Measurements from ENCODE around the gene ZSCAN2.
"Not testable (repeated sequence)": the region's sequence is repeated elsewhere in the genome, so short reads cannot be mapped to it uniquely, and the experiment has no call there.

Gene ZSCAN2

DNA sequence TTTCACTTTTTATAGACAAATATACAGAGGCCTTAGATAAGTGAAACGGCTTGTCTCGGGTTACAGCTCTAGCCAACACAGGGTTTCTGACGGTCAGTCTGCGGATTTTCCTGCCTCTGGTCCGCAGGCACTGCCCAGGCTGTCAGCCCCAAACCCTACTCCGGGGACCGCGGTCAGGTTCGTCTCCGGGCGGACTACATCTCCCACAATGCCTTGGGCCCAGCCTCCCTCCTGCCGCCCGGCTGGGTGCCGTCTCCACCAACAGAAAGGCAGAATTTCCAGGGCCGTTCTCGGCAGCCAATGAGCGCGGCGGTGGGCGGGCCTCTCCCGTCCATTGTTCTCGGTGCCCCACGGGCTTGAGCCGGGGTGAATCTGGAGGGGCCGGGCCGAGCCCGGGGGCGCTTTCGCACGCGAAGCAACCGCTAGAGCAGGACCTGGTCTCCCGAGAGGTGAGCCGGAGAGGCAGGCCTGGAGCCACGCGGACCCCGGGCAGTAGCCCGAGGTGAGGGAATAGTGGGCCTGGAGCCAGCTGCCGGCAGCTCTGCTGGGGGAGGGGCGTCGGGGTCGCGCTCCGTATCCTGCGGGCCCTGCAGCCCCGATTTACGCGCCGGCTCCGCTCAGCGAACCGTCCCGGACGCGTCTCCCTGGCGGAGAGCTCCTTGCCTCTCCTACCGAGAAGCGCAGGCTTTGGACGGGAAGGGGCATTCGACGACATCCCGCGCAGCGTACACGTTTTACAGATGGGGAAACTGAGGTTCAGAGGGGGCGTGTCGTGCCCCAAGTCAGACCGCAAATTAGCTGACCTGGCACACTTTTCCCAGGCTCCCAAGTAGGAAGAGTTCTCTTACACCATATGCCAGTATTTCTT lies at the start of gene ZSCAN2:
TSS of gene ZSCAN2 (plus strand) at position 323 of the 868 bp plus-strand sequence. CDS start 2,919 bp downstream, outside the sequence.
- peak within 1 kb of the TSS; percentile 79 for H3K4me3 ChIP-seq (ENCODE audit: low read depth, low read length)
- peak; percentile 85 for DNase-seq (ENCODE audit: low read depth)
- TF ChIP-seq, protein P1, sequence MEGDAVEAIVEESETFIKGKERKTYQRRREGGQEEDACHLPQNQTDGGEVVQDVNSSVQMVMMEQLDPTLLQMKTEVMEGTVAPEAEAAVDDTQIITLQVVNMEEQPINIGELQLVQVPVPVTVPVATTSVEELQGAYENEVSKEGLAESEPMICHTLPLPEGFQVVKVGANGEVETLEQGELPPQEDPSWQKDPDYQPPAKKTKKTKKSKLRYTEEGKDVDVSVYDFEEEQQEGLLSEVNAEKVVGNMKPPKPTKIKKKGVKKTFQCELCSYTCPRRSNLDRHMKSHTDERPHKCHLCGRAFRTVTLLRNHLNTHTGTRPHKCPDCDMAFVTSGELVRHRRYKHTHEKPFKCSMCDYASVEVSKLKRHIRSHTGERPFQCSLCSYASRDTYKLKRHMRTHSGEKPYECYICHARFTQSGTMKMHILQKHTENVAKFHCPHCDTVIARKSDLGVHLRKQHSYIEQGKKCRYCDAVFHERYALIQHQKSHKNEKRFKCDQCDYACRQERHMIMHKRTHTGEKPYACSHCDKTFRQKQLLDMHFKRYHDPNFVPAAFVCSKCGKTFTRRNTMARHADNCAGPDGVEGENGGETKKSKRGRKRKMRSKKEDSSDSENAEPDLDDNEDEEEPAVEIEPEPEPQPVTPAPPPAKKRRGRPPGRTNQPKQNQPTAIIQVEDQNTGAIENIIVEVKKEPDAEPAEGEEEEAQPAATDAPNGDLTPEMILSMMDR (IDR thresholded peaks at IDR 0.05; ENCODE audit: control insufficient read depth, extremely low read depth, insufficient read depth) = no peak

DNA sequence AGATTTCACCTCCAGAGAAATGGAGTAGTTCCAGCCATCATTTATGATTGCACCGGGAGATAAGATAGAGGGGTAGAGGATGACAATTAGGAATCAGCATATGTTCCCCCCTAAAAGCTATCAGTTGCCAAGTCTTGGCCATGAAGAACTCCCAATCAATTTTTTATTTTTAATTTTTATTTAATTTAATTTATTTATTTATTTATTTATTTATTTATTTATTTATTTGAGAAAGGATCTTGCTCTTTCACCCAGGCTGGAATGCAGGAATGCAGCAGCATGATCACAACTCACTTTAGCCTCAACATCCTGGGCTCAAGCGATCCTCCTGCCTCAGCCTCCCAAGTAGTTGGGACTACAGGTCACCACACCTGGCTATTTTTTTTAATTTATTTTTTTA lies 49.2 kb upstream of the ZSCAN2 start:
- DNase-seq (ENCODE audit: low read depth); H3K4me3 ChIP-seq (ENCODE audit: low read depth, low read length): not testable (repeated sequence)

DNA sequence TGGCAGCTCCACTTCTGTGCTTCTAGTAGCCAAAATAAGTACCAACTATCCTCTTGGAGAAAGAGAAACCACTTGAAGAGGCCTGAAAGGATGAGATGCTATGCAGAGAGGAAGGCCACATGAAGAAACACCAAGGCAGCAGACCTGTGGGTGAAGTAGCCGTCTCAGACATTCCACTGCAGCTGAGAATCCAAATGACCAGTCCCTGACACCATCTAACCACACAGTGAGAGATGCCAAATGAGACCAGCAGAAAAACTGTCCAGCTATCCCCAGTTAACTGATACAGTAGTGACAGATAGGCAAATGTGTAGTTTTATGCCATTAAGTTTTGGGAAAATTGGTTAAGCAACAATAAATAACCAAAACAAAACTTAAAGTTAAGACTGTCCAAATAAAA lies 47.9 kb upstream of the ZSCAN2 start:
- no peak overlapping the region for H3K4me3 ChIP-seq (ENCODE audit: low read depth, low read length)
- TF ChIP-seq, protein P1 (IDR thresholded peaks at IDR 0.05; ENCODE audit: control insufficient read depth, extremely low read depth, insufficient read depth) = no peak
- DNase-seq (ENCODE audit: low read depth) = no peak

DNA sequence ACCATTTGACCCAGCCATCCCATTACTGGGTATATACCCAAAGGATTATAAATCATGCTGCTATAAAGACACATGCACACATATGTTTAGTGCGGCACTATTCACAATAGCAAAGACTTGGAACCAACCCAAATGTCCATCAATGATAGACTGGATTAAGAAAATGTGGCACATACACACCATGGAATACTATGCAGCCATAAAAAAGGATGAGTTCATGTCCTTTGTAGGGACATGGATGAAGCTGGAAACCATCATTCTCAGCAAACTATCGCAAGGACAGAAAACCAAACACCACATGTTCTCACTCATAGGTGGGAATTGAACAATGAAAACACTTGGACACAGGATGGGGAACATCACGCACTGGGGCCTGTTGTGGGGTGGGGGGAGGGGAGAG lies 44.1 kb upstream of the ZSCAN2 start:
- H3K4me3 ChIP-seq (ENCODE audit: low read depth, low read length); DNase-seq (ENCODE audit: low read depth): not testable (repeated sequence)

DNA sequence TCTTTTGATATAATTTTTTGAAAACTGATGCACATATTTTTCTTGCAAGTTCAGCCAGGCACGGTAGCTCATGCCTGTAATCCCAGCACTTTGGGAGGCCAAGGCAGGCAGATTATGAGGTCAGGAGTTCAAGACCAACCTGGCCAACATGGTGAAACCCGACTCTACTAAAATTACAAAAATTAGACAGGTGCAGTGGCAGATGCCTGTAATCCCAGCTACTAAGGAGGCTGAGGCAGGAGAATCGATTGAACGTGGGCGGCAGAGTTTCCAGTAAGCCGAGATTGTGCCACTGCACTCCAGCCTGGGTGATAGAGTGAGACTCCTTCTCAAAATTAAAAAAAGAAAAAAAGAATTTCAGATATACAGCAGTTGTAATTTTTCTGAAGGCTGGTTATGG lies 32.8 kb upstream of the ZSCAN2 start:
- not testable (repeated sequence) for DNase-seq (ENCODE audit: low read depth); H3K4me3 ChIP-seq (ENCODE audit: low read depth, low read length)

DNA sequence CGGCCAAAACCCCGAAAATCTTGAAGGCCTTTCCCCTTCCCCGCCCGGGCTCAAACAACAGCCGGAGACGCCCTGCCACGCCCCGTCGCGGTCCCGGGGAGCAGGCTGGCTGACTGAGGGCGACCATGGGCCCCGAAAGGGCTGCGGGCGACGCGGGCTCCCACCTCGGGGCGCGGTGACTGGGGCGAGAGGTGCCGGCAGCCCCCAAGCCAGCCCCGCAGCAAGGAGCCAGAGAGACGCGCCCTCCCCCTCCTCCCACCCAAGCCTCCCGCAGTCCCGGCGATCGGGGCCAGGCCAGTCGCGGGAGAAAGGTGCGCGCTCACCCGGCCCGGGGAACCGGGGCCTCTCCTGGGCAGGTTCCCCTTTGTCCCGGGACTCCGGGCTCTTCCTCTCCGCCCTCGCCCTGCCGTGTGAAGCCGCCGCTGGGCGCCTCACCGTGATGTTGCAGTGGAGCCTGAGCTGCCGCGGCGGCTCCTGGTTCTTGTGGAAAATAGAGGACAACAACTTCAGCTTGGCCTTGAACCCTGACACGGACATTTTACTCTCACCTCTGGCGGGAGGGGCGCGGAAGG lies 30.6 kb upstream of the ZSCAN2 start:
- no peak for DNase-seq (ENCODE audit: low read depth)
- TF ChIP-seq, protein P1 (IDR thresholded peaks at IDR 0.05; ENCODE audit: control insufficient read depth, extremely low read depth, insufficient read depth) = no peak
- peak overlapping the region; percentile 70 for H3K4me3 ChIP-seq (ENCODE audit: low read depth, low read length)

DNA sequence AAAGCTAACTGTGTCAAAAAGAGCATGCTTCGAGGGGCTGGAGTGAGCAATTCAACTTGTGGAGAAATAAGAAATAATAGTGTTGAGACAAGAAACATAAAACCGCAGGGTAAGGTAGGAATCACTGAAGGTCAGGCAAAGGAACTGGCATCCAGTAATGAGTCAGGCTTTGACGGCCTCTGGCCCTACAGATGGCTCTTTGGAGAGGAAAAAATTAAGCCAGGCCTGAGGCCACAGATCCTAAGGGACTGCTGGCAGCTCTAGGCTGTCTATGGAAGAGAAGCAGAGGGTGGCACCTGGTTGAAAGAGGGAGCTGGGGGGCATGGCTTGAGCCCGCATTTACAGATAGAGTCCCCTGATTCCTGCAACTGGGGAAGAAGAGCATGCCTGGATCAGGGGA lies 28.6 kb upstream of the ZSCAN2 start:
- no peak for DNase-seq (ENCODE audit: low read depth)
- no peak overlapping the region for H3K4me3 ChIP-seq (ENCODE audit: low read depth, low read length)
- TF ChIP-seq, protein P1 (IDR thresholded peaks at IDR 0.05; ENCODE audit: control insufficient read depth, extremely low read depth, insufficient read depth) = no peak

DNA sequence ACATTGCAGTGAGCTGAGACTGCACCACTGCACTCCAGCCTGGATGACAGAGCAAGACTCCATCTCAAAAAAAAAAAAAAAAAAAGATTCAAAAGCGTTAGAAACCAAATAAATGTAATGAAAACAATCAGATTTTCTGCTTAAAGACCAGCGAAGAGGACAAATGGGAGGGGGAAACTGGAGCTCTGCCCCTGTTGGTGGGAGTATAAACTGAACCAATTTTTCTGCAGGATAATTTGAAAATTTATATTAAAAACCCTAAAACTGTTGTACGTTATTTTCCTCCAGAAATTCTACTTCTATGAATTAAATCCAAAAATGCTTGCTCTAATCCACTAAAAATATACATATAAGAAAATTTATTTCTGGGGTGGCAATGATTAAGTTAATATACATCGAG lies 25.3 kb upstream of the ZSCAN2 start:
- DNase-seq (ENCODE audit: low read depth) = no peak
- H3K4me3 ChIP-seq (ENCODE audit: low read depth, low read length) = no peak overlapping the region
- TF ChIP-seq, protein P1 (IDR thresholded peaks at IDR 0.05; ENCODE audit: control insufficient read depth, extremely low read depth, insufficient read depth) = no peak

DNA sequence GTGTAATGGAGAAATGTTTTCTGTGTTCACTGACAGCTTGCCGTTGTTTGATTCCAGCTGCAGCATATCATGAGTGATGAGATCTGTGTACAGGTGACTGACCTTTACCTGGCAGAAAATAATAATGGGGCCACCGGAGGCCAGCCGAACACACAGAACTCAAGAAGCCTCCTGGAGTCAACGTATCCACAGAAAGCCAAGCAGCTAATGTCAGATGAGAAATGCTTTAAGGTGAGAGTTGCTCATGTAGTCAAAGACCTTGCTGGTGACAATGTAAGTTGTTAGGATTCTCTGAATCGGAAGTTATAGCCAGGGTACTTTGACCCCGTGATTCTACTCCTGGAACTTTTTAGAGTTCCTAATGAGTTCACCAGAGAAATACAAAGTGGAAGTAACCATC lies 22.9 kb upstream of the ZSCAN2 start:
- not testable (repeated sequence) for DNase-seq (ENCODE audit: low read depth); H3K4me3 ChIP-seq (ENCODE audit: low read depth, low read length)

DNA sequence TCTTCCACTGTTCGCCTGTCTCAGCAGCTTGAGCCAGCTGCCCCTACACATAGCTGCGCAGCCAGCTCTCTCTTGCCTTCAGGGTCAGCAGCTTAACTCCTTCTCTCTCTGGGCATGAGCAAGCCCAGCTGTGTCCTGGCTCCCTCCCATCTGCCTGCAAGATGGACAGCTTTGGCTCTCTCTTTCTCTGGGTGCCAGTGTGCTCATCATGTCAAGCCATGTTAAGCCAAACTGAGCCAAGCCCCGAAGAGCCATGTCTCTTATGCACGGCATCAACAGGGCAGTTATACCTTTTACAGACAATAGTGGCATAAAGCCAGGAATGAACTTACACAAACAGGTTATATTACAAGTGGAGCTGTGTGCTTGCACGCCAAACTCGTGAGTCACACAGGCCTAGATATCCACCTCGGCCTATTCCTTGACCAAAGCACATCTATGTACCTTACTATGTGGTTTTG lies 21.5 kb upstream of the ZSCAN2 start:
- DNase-seq (ENCODE audit: low read depth) = peak; percentile 50
- not testable (repeated sequence) for H3K4me3 ChIP-seq (ENCODE audit: low read depth, low read length)

DNA sequence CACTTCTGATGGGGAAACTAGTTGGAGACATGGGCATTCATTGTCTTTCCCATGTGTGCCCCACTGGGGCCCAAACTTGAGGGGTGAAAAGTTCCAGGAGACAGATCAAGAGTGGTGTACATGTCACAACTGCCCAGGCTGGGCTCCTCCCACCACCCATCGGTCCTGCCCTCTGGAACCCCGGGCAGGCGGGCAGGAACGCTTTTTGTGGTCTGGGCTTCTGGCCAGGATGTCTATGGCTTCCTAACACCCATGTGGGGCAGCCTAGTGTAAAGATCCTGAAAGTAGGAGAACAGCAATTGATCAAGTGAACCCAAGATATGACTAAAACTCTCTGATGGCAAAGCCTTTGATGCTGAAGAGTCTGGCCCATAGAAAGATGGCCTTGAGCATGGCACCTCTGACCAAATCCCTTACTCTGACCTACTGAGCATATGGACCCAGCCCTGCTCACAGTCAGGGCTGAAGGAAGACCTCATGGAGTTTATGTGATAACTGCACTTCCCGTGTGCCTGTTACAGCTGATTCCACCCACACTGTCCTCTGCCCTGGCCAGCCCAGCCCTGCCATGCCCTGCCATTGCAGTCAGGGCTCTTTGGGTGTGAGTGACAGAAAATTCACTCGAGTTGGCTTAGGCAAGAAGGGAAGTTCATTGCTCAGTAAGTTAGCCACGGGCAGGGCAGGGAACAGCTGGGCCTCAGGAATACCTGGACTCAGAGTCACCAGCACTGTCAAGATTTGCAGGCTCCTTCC lies 19.0 kb upstream of the ZSCAN2 start:
- not testable (repeated sequence) for DNase-seq (ENCODE audit: low read depth); H3K4me3 ChIP-seq (ENCODE audit: low read depth, low read length)
